Breast epithelium (tissue), 4 donors: Measurements from ENCODE around the gene SPTSSA. TPM values are rescaled to one million over a fixed set of nuclear protein-coding genes. Genes with fewer than 3 reads are reported as not detected.

Experiments used
- DNase-seq, 2 donors: peaks; one replicate each; pipeline ENCODE4 v3.0.0-alpha.2; 2019; ENCODE audit warnings: low spot score in 2 of 2
- H3K27ac ChIP-seq, 2 donors: fragments of 200-600 bp; sonication (generic) in 1 of 2; one replicate each; pipeline ENCODE4 v1.5.1; 2016 to 2019; ENCODE audit warnings: mild to moderate bottlenecking in 1 of 2
- H3K27me3 ChIP-seq, 2 donors: fragments of 200-600 bp; sonication (generic) in 1 of 2; one replicate each; pipeline versions ENCODE4 v1.5.1 to v1.6.0; 2017 to 2019; ENCODE audit warnings: control low read depth in 1 of 2, mild to moderate bottlenecking in 1 of 2
- H3K36me3 ChIP-seq: fragments of 200-600 bp; one replicate; pipeline ENCODE4 v1.5.1; 2019
- H3K4me1 ChIP-seq, 2 donors: fragments of 200-600 bp; sonication (generic); one replicate each; pipeline ENCODE4 v1.5.1; 2016 to 2019; ENCODE audit warnings: control low read depth in 1 of 2
- H3K4me3 ChIP-seq, 3 donors: fragments of 200-600 bp; sonication (generic); 1 replicate in 2 of 3; 2 replicates in 1 of 3; pipeline ENCODE4 v1.5.1; 2016 to 2019; ENCODE audit warnings: mild to moderate bottlenecking in 3 of 3, moderate library complexity in 2 of 3
- H3K9me3 ChIP-seq, 2 donors: fragments of 200-600 bp; sonication (generic) in 1 of 2; one replicate each; pipeline ENCODE4 v1.5.1; 2016 to 2019; ENCODE audit warnings: control low read depth in 1 of 2
- POLR2A ChIP-seq: fragments of 450-650 bp; IDR thresholded peaks from one replicate; pipeline ENCODE4 v1.6.1; 2016; ENCODE audit warnings: antibody characterized with exemption, mild to moderate bottlenecking, moderate library complexity
- POLR2AphosphoS5 ChIP-seq, 3 donors: sonication (generic); formaldehyde crosslinking; IDR thresholded peaks; one replicate each; pipeline ENCODE4 v1.6.1; 2017; ENCODE audit warnings: antibody characterized with exemption in 3 of 3
- intact Hi-C: fragments of 100-400 bp; cut with DNase I; formaldehyde crosslinking; loops from one replicate; pipeline ENCODE4 v1.15.1; 2023; ENCODE audit warnings: low total_unique reads
- total RNA-seq, 3 donors: library from RNA; depleted of rRNA; stranded (reverse); fragments of >200 nt; gene quantifications; one replicate each; pipeline ENCODE4 v1.1.0, GENCODE V29; 2016
- TF ChIP-seq, protein P1 (sequence below), 3 donors: fragments of 450-650 bp; IDR thresholded peaks; one replicate each; pipeline ENCODE4 v1.5.1; 2016 to 2017; ENCODE audit warnings: antibody characterized with exemption in 3 of 3, mild to moderate bottlenecking in 3 of 3, moderate library complexity in 3 of 3

SPTSSA gene
- total RNA-seq, 3 donors from 2014 or later: 17.1 to 67.0 (median 38.0) TPM

- no peaks in the 10 kb centered on the region for H3K4me1 ChIP-seq
- H3K27ac ChIP-seq: no peak overlapping the region
- H3K9me3 ChIP-seq: no peaks in the 10 kb centered on the region
- TF ChIP-seq, protein P1, sequence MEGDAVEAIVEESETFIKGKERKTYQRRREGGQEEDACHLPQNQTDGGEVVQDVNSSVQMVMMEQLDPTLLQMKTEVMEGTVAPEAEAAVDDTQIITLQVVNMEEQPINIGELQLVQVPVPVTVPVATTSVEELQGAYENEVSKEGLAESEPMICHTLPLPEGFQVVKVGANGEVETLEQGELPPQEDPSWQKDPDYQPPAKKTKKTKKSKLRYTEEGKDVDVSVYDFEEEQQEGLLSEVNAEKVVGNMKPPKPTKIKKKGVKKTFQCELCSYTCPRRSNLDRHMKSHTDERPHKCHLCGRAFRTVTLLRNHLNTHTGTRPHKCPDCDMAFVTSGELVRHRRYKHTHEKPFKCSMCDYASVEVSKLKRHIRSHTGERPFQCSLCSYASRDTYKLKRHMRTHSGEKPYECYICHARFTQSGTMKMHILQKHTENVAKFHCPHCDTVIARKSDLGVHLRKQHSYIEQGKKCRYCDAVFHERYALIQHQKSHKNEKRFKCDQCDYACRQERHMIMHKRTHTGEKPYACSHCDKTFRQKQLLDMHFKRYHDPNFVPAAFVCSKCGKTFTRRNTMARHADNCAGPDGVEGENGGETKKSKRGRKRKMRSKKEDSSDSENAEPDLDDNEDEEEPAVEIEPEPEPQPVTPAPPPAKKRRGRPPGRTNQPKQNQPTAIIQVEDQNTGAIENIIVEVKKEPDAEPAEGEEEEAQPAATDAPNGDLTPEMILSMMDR (IDR thresholded peaks at IDR 0.05): no peak
- TF ChIP-seq POLR2A: no peak
- TF ChIP-seq POLR2AphosphoS5 (IDR thresholded peaks at IDR 0.05): no peak
- intact Hi-C loops: no loop called here
- H3K27me3 ChIP-seq: no peaks in the 10 kb centered on the region
- no peak overlapping the region for H3K4me3 ChIP-seq
- DNase-seq: no peak
- H3K36me3 ChIP-seq: no peaks in the 10 kb centered on the region
These were observed 27.3 kb upstream of the SPTSSA start for GRCh38 chr14:34489324-34489723.

- intact Hi-C loops: no loop called here
- Histone ChIP-seq H3K4me3 (no peak overlapping the region), H3K4me1 (no peaks in the 10 kb centered on the region), H3K36me3 (no peaks in the 10 kb centered on the region), H3K27ac (no peak overlapping the region), H3K9me3 (no peaks in the 10 kb centered on the region), H3K27me3 (no peaks in the 10 kb centered on the region)
- DNase-seq: no peak
- TF ChIP-seq, protein P1 (IDR thresholded peaks at IDR 0.05): no peak
- no peak for TF ChIP-seq POLR2A
- no peak for TF ChIP-seq POLR2AphosphoS5 (IDR thresholded peaks at IDR 0.05)
These were observed 26.5 kb upstream of the SPTSSA start for GRCh38 chr14:34488528-34488927.

DNA sequence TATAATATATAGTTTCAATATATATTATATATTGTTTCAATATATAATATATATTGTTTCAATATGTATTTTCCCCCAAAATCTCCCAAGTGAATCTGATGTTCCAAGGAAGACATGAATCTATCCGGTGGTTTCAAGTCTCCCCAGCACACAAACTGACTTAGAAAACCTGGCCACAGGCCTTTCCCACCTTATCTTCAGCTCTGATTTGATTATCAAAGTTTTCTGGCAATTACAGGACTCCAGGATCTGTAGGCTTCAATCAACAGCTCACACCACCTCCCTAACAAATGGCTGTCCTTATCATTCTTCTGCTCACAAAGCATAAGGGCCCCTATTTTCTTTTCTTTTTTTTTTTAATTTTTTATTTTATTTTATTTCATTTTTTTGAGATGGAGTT is 22.7 kb upstream of the SPTSSA start:
- TF ChIP-seq POLR2AphosphoS5 (IDR thresholded peaks at IDR 0.05) (no peak), POLR2A (no peak)
- TF ChIP-seq, protein P1 (IDR thresholded peaks at IDR 0.05): no peak
- intact Hi-C loops: no loop called here
- Histone ChIP-seq H3K4me1 (no peaks in the 10 kb centered on the region), H3K9me3 (no peaks in the 10 kb centered on the region), H3K4me3 (no peak overlapping the region), H3K27me3 (no peaks in the 10 kb centered on the region), H3K27ac (no peak overlapping the region), H3K36me3 (no peaks in the 10 kb centered on the region)
- DNase-seq: no peak

GRCh38 chr14:34482463-34482862 is 20.4 kb upstream of the SPTSSA start:
- Histone ChIP-seq H3K27ac (no peak overlapping the region), H3K4me1 (no peaks in the 10 kb centered on the region), H3K9me3 (no peaks in the 10 kb centered on the region), H3K27me3 (no peaks in the 10 kb centered on the region), H3K36me3 (no peaks in the 10 kb centered on the region), H3K4me3 (no peak overlapping the region)
- intact Hi-C loops: no loop called here
- no peak for DNase-seq
- TF ChIP-seq, protein P1 (IDR thresholded peaks at IDR 0.05): no peak
- TF ChIP-seq POLR2AphosphoS5 (IDR thresholded peaks at IDR 0.05) (no peak), POLR2A (no peak)

- Histone ChIP-seq H3K4me3 (no peak overlapping the region), H3K36me3 (no peaks in the 10 kb centered on the region), H3K4me1 (no peaks in the 10 kb centered on the region), H3K9me3 (no peaks in the 10 kb centered on the region), H3K27me3 (no peaks in the 10 kb centered on the region), H3K27ac (no peak overlapping the region)
- TF ChIP-seq, protein P1 (IDR thresholded peaks at IDR 0.05): no peak
- TF ChIP-seq POLR2AphosphoS5 (IDR thresholded peaks at IDR 0.05) (no peak), POLR2A (no peak)
- no peak for DNase-seq
- intact Hi-C loops: no loop called here
These were observed 17.7 kb upstream of the SPTSSA start for GRCh38 chr14:34479694-34480093.
